GM12878 (cell line): ENCODE results near the gene GAK. TPM values are rescaled to one million over a fixed set of nuclear protein-coding genes. Genes with fewer than 3 reads are reported as not detected.

Experiments used
- BCL3 ChIP-seq: IDR thresholded peaks from 2 replicates; pipeline ENCODE4 v1.6.1; 2011; ENCODE audit warnings: borderline replicate concordance, low read depth, mild to moderate bottlenecking, moderate library complexity, low read length; ENCODE audit not compliant: insufficient read depth, poor library complexity, severe bottlenecking
- CBX3 ChIP-seq: fragments of 200-600 bp; sonication (generic); IDR thresholded peaks from 2 replicates; pipeline ENCODE4 v1.6.1; 2016; ENCODE audit warnings: low read depth, borderline replicate concordance
- CHD4 ChIP-seq: fragments of 200-600 bp; sonication (generic); IDR thresholded peaks from 2 replicates; pipeline ENCODE4 v1.6.1; 2016; ENCODE audit warnings: mild to moderate bottlenecking
- GATAD2B ChIP-seq: fragments of 450-650 bp; conservative IDR thresholded peaks from 2 replicates; pipeline ENCODE4 v1.6.1; 2017; ENCODE audit warnings: low read depth, mild to moderate bottlenecking, moderate library complexity
- NBN ChIP-seq: fragments of 450-650 bp; IDR thresholded peaks from 2 replicates; pipeline ENCODE4 v1.6.1; 2016
- PAX5 ChIP-seq: IDR thresholded peaks from 2 replicates; pipeline ENCODE4 v1.6.1; 2011; ENCODE audit warnings: low read depth, low read length, borderline replicate concordance
- REST ChIP-seq: IDR thresholded peaks from 2 replicates; pipeline ENCODE4 v1.6.1; 2012; ENCODE audit warnings: mild to moderate bottlenecking, low read depth, low read length
- ZNF207 ChIP-seq: fragments of 450-650 bp; IDR thresholded peaks from 2 replicates; pipeline ENCODE4 v1.6.1; 2014; ENCODE audit warnings: antibody characterized with exemption, mild to moderate bottlenecking, borderline replicate concordance
- ZNF384 ChIP-seq: IDR thresholded peaks from 2 replicates; pipeline ENCODE4 v1.6.1; 2012; ENCODE audit warnings: low read depth, mild to moderate bottlenecking, low read length, improper control_type of control experiment, borderline replicate concordance
- polyA plus RNA-seq, 11 experiments: library from polyadenylated mRNA; depleted of rRNA in 4 of 11; unstranded in 6 of 11; stranded (reverse) in 5 of 11; fragments of >200 nt; fragmentation: Nextera tagmentation in 4 of 11; fragmentation: Illumina TruSeq in 1 of 11; extraction: Ambion mirVana in 4 of 11; extraction: Trizol in 1 of 11; gene quantifications; 1 replicate in 1 of 11; 2 replicates in 10 of 11; pipeline versions ENCODE4 v1.2.1 to v1.2.3, GENCODE V29; 2011 to 2016; ENCODE audit warnings: inconsistent platforms in 2 of 11, missing spikeins in 2 of 11, low read depth in 1 of 11
- total RNA-seq, 4 experiments: library from RNA; depleted of rRNA in 3 of 4; stranded (reverse); fragments of >200 nt in 3 of 4; fragmentation: Illumina TruSeq in 1 of 4; extraction: Trizol in 1 of 4; gene quantifications; 2 replicates each; pipeline versions ENCODE4 v1.2.1 to v1.2.3, GENCODE V29; 2013 to 2021

GAK gene
- total and polyA plus RNA-seq, 10 of the 15 experiments (the other 5 are each of a cell fraction or from before 2014, with no cell fraction given), result 0.82 to 127 (median 53.8) TPM

GRCh38 chr4:829761-830600 lies 102.1 kb downstream of the GAK start (continued):
- TF ChIP-seq BCL3, result no peak
- no peak for TF ChIP-seq NBN
- no peak for TF ChIP-seq GATAD2B
- TF ChIP-seq CHD4, result no peak
- no peak for TF ChIP-seq PAX5
- TF ChIP-seq ZNF384, result no peak
- TF ChIP-seq REST, result no peak
- no peak for TF ChIP-seq ZNF207
- TF ChIP-seq CBX3, result no peak
